RWPE2 (cell line): ENCODE measurements around the gene ARL14EP.

Experiments used
- ATAC-seq: fragments of 200-7000 bp; cut with Tn5 transposase; 3 replicates; pipeline ENCODE4 v1.9.1; 2021; ENCODE audit warnings: low read depth
- DNase-seq: peaks from one replicate; pipeline ENCODE4 v3.0.0-alpha.2; 2020; ENCODE audit warnings: low spot score
- H3K27ac ChIP-seq: fragments of 450-650 bp; 2 replicates; pipeline ENCODE4 v1.5.1; 2017; ENCODE audit warnings: mild to moderate bottlenecking; ENCODE audit not compliant: poor library complexity, severe bottlenecking
- H3K27me3 ChIP-seq: fragments of 250-450 bp; sonication (Bioruptor Pico); 2 replicates; pipeline ENCODE4 v1.5.1; 2021; ENCODE audit warnings: mild to moderate bottlenecking, moderate library complexity; ENCODE audit not compliant: insufficient read depth, poor library complexity, severe bottlenecking
- H3K36me3 ChIP-seq: fragments of 250-450 bp; sonication (Bioruptor Pico); 2 replicates; pipeline ENCODE4 v1.5.1; 2020; ENCODE audit warnings: low read depth, mild to moderate bottlenecking, moderate library complexity
- H3K4me1 ChIP-seq: fragments of 250-450 bp; sonication (Bioruptor Pico); 2 replicates; pipeline ENCODE4 v1.5.1; 2021; ENCODE audit warnings: mild to moderate bottlenecking, moderate library complexity; ENCODE audit not compliant: insufficient read depth, poor library complexity, severe bottlenecking
- H3K4me3 ChIP-seq: fragments of 250-450 bp; sonication (Bioruptor Pico); 2 replicates; pipeline ENCODE4 v1.5.1; 2021; ENCODE audit warnings: mild to moderate bottlenecking, moderate library complexity; ENCODE audit not compliant: severe bottlenecking
- H3K9me3 ChIP-seq: fragments of 250-450 bp; sonication (Bioruptor Pico); 2 replicates; pipeline ENCODE4 v1.5.1; 2021; ENCODE audit warnings: mild to moderate bottlenecking, moderate library complexity; ENCODE audit not compliant: severe bottlenecking
- CTCF ChIP-seq: fragments of 450-650 bp; IDR thresholded peaks from one replicate; pipeline ENCODE4 v1.5.1; 2017; ENCODE audit warnings: mild to moderate bottlenecking, moderate library complexity; ENCODE audit not compliant: poor library complexity, severe bottlenecking

ARL14EP gene

GRCh38 chr11:30282289-30282631 is 40.6 kb upstream of the ARL14EP start:
- no peak overlapping the region for H3K27ac ChIP-seq
- no peaks in the 10 kb centered on the region for H3K27me3 ChIP-seq
- TF ChIP-seq CTCF = no peak
- ATAC-seq (no peak), DNase-seq (no peak)
- no peak overlapping the region for H3K4me3 ChIP-seq
- no peaks in the 10 kb centered on the region for H3K4me1 ChIP-seq
- no peaks in the 10 kb centered on the region for H3K9me3 ChIP-seq
- no peaks in the 10 kb centered on the region for H3K36me3 ChIP-seq

GRCh38 chr11:30284836-30285235 is 38.1 kb upstream of the ARL14EP start:
- Histone ChIP-seq H3K27me3 (no peaks in the 10 kb centered on the region), H3K4me3 (no peak overlapping the region), H3K36me3 (no peaks in the 10 kb centered on the region), H3K27ac (no peak overlapping the region), H3K9me3 (no peaks in the 10 kb centered on the region), H3K4me1 (no peaks in the 10 kb centered on the region)
- TF ChIP-seq CTCF = no peak
- ATAC-seq = no peak
- no peak for DNase-seq

- no peak for DNase-seq
- Histone ChIP-seq H3K36me3 (no peaks in the 10 kb centered on the region), H3K4me3 (no peak overlapping the region), H3K27ac (no peak overlapping the region), H3K27me3 (no peaks in the 10 kb centered on the region), H3K4me1 (no peaks in the 10 kb centered on the region), H3K9me3 (no peaks in the 10 kb centered on the region)
- no peak for TF ChIP-seq CTCF
- ATAC-seq = no peak
Measured at GRCh38 chr11:30285416-30286121, 37.3 kb upstream of the ARL14EP start.

- Histone ChIP-seq H3K4me3 (no peak overlapping the region), H3K27ac (no peak overlapping the region), H3K36me3 (no peaks in the 10 kb centered on the region), H3K27me3 (no peaks in the 10 kb centered on the region), H3K9me3 (no peaks in the 10 kb centered on the region), H3K4me1 (no peaks in the 10 kb centered on the region)
- DNase-seq (no peak), ATAC-seq (no peak)
- TF ChIP-seq CTCF = no peak
Measured at GRCh38 chr11:30291331-30291730, 31.6 kb upstream of the ARL14EP start.

- no peak for DNase-seq
- Histone ChIP-seq H3K4me1 (no peaks in the 10 kb centered on the region), H3K4me3 (no peak overlapping the region), H3K27me3 (no peaks in the 10 kb centered on the region), H3K27ac (no peak overlapping the region), H3K36me3 (no peaks in the 10 kb centered on the region), H3K9me3 (no peaks in the 10 kb centered on the region)
- no peak for TF ChIP-seq CTCF
- no peak for ATAC-seq
Measured at GRCh38 chr11:30292545-30292944, 30.4 kb upstream of the ARL14EP start.
